HAP-1 (cell line): ENCODE data around the gene ZSWIM4.
"Not testable (repeated sequence)": the region's sequence is repeated elsewhere in the genome, so short reads cannot be mapped to it uniquely, and the experiment has no call there.

Experiments
- DNase-seq, 2 experiments: peaks; one replicate each; pipeline ENCODE4 v3.0.0-alpha.2; 2016 to 2020; ENCODE audit warnings: low spot score in 2 of 2
- H3K27me3 ChIP-seq: fragments of 250-450 bp; sonication (Bioruptor Pico); 2 replicates; pipeline ENCODE4 v1.5.1; 2020; ENCODE audit warnings: low read depth, mild to moderate bottlenecking, moderate library complexity
- H3K36me3 ChIP-seq: fragments of 250-450 bp; sonication (Bioruptor Pico); replicated peaks from 2 replicates; pipeline ENCODE4 v1.5.1; 2020; ENCODE audit warnings: mild to moderate bottlenecking
- H3K4me1 ChIP-seq: fragments of 250-450 bp; sonication (Bioruptor Pico); 2 replicates; pipeline ENCODE4 v1.5.1; 2020; ENCODE audit warnings: mild to moderate bottlenecking
- H3K4me3 ChIP-seq: fragments of 250-450 bp; sonication (Bioruptor Pico); 2 replicates; pipeline ENCODE4 v1.5.1; 2020; ENCODE audit warnings: mild to moderate bottlenecking, moderate library complexity
- H3K9me3 ChIP-seq: fragments of 250-450 bp; sonication (Bioruptor Pico); 2 replicates; pipeline ENCODE4 v1.5.1; 2020; ENCODE audit warnings: mild to moderate bottlenecking, moderate library complexity
- in situ Hi-C: fragments of 300-500 bp; cut with MboI; formaldehyde crosslinking; loops from 3 replicates; pipeline ENCODE4 v1.14.3; 2020; ENCODE audit warnings: low sequenced_read_pairs, inconsistent platforms, mixed read lengths

The ZSWIM4 gene

DNA sequence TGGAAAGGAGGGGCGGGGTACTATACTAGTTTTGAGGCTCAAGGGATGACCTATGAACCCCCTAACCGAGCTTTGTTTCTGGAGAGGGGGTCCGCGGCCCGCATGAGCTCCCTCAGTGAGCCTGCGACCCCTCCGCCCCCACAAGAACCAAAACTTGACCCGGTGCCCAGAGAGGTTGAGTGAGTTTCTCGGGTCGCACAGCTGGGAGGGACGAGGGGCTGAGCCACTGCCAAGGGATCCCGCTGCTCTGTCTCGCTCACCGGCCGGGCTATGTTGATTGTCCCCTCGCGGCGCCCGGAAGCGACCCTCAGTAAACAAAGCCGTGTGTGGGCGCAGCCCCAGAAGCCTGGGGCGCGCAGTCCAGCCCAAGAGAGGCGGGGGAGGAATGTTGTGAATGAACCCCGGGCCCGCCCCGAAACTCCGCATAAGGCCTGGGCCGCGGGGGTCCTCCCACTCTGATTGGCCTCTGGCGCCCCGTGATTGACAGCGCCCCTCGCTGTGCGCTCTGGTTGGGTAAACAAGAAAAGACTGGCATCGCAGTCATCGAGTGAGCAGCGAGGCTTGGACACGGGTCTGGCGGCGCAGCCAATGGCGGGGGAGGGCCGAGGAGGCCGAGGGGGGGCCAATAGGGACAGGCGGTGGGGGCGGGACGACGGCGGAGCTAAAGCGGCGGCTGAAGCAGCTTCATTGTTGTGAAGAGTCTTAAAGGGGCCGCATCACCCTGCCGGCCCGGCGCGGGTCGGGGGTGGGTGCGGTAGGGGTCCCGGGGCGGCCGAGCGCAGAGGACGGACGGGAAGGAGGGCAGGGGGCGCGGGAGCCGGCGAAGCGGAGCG, at the start of gene ZSWIM4:
Gene ZSWIM4, plus strand, starts transcription at position 687 of the 833 bp plus-strand sequence. CDS start 206 bp downstream, outside the sequence.
- Histone ChIP-seq H3K27me3 (no peaks in the 10 kb centered on the region), H3K4me3 (peak within 1 kb of the TSS; percentile 61), H3K36me3 (no peaks in the 10 kb centered on the region), H3K9me3 (no peaks in the 10 kb centered on the region), H3K4me1 (peaks cover 5% of the 10 kb centered on the region; the same call in 1 of the 2 replicates)
- DNase-seq: peak; percentile 98 to 99
- in situ Hi-C loops: no loop called here

- no peak for DNase-seq
- Histone ChIP-seq H3K27me3 (no peaks in the 10 kb centered on the region), H3K9me3 (0 out of 2 replicates have a peak, but pooled peaks cover 9% of the 10 kb centered on the region), H3K4me1 (peaks cover 7% of the 10 kb centered on the region; the same call in 1 of the 2 replicates), H3K4me3 (peak overlapping the region; percentile 59), H3K36me3 (peaks cover 7% of the 10 kb centered on the region)
- in situ Hi-C loops: no loop called here
These were observed 48.2 kb upstream of the ZSWIM4 start for GRCh38 chr19:13747098-13747453.

DNA sequence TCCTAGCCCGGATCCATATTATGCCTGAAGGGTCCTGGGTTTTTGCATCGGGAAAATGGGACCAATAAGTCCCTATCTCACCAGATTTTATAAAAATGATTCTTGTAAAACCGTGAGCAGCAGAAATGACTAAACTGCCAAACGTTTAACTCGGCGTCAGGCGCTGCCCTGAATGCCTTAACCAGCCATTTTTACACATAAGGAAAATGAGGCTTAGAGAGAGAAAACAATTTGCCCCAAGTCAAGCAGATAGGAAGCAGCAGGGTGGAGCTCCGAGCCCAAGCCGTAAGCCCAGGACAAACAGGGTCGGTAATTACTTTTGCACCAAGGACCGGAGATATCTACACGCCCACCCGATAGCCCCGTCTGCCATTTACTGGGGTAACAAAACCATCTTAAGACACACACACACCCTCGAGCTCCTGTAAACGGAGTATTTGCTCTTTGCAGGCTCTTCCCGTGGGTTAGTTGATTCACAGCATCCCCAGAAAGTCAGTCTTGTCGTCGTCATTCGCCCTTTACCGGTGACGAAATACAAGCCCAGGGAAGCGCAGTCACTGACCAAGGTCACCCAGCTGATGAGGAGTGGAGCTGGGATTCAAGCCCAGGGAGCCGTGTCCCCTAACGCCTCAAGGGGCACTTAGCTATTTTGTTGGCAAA, 46.9 kb upstream of the ZSWIM4 start:
- H3K9me3 ChIP-seq: 0 out of 2 replicates have a peak, but pooled peaks cover 6% of the 10 kb centered on the region
- in situ Hi-C loops: no loop called here
- H3K4me3 ChIP-seq: peak overlapping the region; percentile 59
- no peaks in the 10 kb centered on the region for H3K27me3 ChIP-seq
- peaks cover 4% of the 10 kb centered on the region; the same call in 1 of the 2 replicates for H3K4me1 ChIP-seq
- peaks cover 13% of the 10 kb centered on the region for H3K36me3 ChIP-seq
- DNase-seq: peak in 1 of 2 experiments; percentile 35

DNA sequence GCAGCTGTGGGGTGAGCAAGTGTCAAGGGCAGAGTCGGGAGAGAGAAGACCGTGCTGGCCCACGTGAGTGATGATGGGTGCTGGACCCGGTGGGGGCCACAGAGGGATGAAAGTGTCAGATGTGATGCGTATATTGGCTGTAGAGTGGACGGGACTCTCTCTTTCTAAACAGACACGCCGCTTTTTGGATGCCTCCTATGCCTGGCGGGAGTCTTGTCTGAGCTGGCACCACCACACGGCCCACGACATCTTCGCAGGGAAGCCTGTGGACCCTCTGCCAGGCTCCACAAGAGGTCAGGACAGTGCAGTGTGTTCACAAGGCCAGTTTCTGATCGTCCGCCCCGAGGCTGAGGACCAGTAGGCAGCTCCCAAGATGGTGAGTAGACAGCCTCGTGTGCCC, 43.8 kb upstream of the ZSWIM4 start:
- no peak for DNase-seq
- H3K4me1 ChIP-seq: peaks cover 4% of the 10 kb centered on the region; the same call in 1 of the 2 replicates
- in situ Hi-C loops: no loop called here
- H3K27me3 ChIP-seq: no peaks in the 10 kb centered on the region
- 0 out of 2 replicates have a peak, but pooled peaks cover 6% of the 10 kb centered on the region for H3K9me3 ChIP-seq
- H3K4me3 ChIP-seq: no peak overlapping the region
- peaks cover 38% of the 10 kb centered on the region for H3K36me3 ChIP-seq

DNA sequence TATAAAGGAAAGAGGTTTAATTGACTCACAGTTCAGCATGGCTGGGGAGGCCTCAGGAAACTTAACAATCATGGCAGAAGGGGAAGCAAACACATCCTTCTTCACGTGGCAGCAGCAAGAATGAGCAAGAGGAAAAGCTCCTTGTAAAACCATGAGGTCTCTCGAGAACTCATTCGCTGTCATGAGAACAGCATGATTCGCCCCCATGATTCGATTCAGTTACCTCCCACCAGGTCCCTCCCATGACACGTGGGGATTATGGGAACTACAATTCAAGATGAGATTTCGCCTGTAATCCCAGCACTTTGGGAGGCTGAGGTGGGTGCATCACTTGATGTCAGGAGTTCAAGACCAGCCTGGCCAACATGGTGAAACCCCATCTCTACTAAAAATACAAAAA, 41.6 kb upstream of the ZSWIM4 start:
- in situ Hi-C loops, H3K4me3 ChIP-seq, H3K4me1 ChIP-seq, H3K27me3 ChIP-seq, DNase-seq, H3K9me3 ChIP-seq: not testable (repeated sequence)
- H3K36me3 ChIP-seq: peaks cover 55% of the 10 kb centered on the region

DNA sequence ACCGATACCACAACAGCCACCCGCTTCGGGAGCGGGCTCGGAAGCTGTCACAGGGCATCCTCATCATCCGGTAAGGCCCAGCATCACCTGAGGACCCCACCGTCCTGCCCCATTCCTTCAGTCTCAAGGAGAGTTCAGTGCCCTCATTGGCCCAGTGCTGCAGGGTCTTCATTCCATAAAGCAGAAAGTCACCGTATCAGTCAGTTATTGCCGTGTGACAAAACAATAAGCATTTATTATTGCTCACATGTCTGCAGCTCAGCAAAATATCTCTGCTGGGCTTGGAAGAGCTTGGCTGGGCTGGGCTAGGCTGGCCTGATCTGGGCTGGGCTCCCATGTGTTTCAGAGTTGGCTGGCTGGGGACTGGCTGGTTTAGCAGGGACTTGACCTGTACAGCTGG, 39.0 kb upstream of the ZSWIM4 start:
- Histone ChIP-seq H3K9me3 (no peaks in the 10 kb centered on the region), H3K36me3 (peaks cover 77% of the 10 kb centered on the region), H3K4me1 (no peaks in the 10 kb centered on the region), H3K4me3 (no peak overlapping the region), H3K27me3 (no peaks in the 10 kb centered on the region)
- in situ Hi-C loops: no loop called here
- no peak for DNase-seq

DNA sequence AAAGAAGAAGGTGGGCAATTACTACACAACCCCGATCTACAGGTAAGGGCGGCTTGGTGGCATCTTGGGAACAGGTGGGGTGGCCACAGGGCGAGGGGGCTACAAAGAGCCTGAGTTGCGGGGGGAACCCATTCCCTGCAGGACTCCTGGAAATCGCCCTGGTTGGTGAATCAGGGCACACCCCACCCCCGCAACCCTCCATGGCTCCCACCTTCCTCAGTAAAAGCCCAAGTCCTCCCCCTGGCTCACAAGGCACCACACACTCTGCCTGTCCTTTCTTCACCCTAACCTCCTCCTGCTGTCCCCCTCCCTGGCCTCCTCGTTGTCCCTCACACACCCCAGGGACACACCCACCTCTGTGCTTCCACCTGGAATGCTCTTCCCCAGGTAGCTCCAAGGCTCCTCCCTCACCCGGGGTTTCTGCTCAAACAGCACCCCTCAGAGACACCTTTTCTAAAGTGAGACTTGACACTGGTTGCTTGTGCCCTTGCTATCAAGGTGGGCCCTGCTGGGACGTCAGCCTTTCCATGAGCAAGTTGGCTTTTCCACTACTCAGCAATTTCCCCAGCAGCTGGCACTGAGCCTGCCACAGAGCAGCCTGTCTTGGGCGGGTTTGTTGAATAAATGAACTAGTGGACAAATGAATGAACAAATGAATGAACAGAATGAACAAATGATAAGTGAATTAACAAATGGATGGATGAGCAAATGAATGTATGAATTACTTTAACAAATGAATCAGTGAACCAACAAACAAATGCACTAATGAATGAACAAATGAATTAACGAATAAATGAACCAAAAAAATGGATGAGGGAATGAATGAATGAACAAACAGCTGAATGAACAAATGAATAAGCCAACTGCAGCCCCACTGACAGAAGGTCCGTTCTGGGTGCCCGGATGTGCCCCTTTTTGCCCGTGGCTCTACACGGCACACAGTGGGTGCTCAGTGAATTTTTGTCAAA, 37.2 kb upstream of the ZSWIM4 start:
- DNase-seq: no peak
- no peaks in the 10 kb centered on the region for H3K27me3 ChIP-seq

DNA sequence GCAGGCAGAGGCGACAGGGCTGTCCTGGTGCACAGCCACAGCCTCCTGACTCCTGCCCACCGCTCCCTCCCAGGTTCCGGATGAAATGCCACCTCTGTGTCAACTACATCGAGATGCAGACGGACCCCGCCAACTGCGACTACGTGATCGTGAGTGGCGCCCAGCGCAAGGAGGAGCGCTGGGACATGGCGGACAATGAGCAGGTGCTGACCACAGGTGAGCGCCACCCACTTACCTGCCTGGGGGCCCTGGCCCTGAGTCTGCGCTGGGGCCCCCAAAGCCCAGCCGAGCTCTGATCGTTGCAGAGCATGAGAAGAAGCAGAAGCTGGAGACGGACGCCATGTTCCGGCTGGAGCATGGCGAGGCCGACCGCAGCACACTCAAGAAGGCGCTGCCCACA, 36.4 kb upstream of the ZSWIM4 start:
- peaks cover under 1% of the 10 kb centered on the region for H3K4me1 ChIP-seq
- H3K4me3 ChIP-seq: no peak overlapping the region
- no peaks in the 10 kb centered on the region for H3K27me3 ChIP-seq
- no peak for DNase-seq
- H3K9me3 ChIP-seq: no peaks in the 10 kb centered on the region
- in situ Hi-C loops: no loop called here
- H3K36me3 ChIP-seq: peaks cover 70% of the 10 kb centered on the region

More for the DNA sequence above, 37.2 kb upstream of the ZSWIM4 start:
- Histone ChIP-seq H3K4me1 (no peaks in the 10 kb centered on the region), H3K4me3 (no peak overlapping the region), H3K36me3 (peaks cover 72% of the 10 kb centered on the region), H3K9me3 (no peaks in the 10 kb centered on the region)
- in situ Hi-C loops: no loop called here

DNA sequence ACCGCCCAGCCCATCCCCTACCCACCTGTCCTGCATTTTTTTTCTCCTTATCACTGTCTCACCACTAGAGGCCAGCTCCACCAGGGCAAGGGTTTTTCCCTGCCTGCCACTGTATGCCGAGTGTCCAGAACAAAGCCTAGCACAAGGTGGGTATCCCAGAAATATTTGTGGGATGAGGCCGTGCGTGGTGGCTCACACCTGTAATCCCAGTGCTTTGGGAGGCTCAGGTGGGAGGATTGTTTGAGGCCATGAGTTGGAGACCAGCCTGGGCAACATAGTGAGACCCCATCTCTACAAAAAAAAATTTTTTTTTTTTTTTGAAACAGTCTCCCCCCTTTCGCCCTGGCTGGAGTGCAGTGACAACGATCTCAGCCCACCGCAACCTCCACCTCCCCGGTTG, 33.8 kb upstream of the ZSWIM4 start:
- Histone ChIP-seq H3K36me3 (peaks cover 60% of the 10 kb centered on the region), H3K27me3 (no peaks in the 10 kb centered on the region), H3K4me1 (peaks cover 8% of the 10 kb centered on the region), H3K9me3 (no peaks in the 10 kb centered on the region), H3K4me3 (no peak overlapping the region)
- DNase-seq: no peak
- in situ Hi-C loops: no loop called here

GRCh38 chr19:13762635-13763235, 32.5 kb upstream of the ZSWIM4 start:
- in situ Hi-C loops: no loop called here
- Histone ChIP-seq H3K27me3 (no peaks in the 10 kb centered on the region), H3K36me3 (peaks cover 54% of the 10 kb centered on the region), H3K4me1 (peaks cover 8% of the 10 kb centered on the region), H3K4me3 (no peak overlapping the region), H3K9me3 (no peaks in the 10 kb centered on the region)
- DNase-seq: no peak

DNA sequence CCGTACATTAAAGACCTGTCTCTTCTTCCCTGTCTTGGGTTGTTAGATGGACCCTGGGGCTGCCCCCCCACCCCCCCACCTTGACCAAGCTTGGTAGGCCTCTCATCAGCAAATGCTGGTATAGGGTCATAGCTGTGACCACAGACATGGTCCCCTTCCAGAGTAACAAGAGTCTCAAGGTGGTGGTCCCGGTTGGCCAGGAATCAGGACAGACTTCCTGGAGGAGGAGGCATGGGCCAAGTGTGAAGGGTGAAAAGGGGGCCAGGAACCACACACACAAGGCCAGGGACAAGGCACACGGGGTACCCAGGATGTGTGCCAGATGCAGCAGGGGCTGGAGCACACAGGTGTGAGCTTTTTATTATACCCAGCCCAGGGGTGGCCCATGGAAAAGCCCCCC, 32.0 kb upstream of the ZSWIM4 start:
- no peak overlapping the region for H3K4me3 ChIP-seq
- H3K27me3 ChIP-seq: no peaks in the 10 kb centered on the region
- H3K36me3 ChIP-seq: peaks cover 53% of the 10 kb centered on the region
- no peaks in the 10 kb centered on the region for H3K9me3 ChIP-seq
- peaks cover 8% of the 10 kb centered on the region for H3K4me1 ChIP-seq
- DNase-seq: no peak
- in situ Hi-C loops: no loop called here

DNA sequence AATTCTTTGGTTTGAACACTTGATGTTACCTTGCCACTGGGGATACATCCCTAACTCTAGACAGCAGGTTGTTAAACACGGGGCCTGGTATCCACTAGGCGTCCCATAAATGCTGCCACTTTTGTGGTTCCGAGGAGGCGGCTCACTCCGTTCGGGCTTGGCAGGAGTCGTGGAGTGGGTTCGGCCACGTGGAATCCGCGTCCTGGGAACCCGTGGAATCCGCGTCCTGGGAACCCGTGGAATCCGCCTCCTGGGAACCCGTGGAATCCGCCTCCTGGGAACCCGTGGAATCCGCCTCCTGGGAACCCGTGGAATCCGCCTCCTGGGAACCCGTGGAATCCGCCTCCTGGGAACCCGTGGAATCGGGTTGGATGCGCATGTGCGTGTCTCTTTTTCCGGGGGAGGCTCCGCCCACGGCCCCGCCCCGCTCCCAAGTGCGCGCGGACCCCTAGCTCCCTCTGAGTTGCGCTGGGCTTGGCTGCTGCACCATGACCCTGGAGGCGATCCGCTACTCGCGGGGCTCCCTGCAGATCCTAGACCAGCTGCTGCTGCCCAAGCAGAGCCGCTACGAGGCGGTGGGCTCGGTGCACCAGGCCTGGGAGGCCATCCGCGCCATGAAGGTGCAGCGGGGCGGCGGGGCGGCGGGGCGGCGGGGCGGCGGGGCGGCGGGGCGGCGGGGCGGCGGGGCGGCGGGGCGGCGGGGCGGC, 31.0 kb upstream of the ZSWIM4 start, which contains the start of gene MRI1:
Gene MRI1, plus strand, starts transcription at position 422 of the 707 bp plus-strand sequence. Its CDS starts 67 bp downstream, at position 489.
- H3K9me3 ChIP-seq: no peaks in the 10 kb centered on the region
- peaks cover 8% of the 10 kb centered on the region for H3K4me1 ChIP-seq
- in situ Hi-C loops: no loop called here
- H3K27me3 ChIP-seq: no peaks in the 10 kb centered on the region
- DNase-seq: peak; percentile 69 to 91
- H3K36me3 ChIP-seq: peaks cover 53% of the 10 kb centered on the region
- peak within 1 kb of the TSS; percentile 67 for H3K4me3 ChIP-seq
